Stomach smooth muscle (tissue), 2 donors: ENCODE results near the gene HDAC4.
A peak's percentile ranks its signal among the peaks of the same experiment; 100 is the strongest.
"Not testable (repeated sequence)": the region's sequence is repeated elsewhere in the genome, so short reads cannot be mapped to it uniquely, and the experiment has no call there.

Experiments
- H3K27ac ChIP-seq: one replicate; pipeline ENCODE4 v1.7.0; 2013; ENCODE audit warnings: mild to moderate bottlenecking, low read length, inconsistent platforms
- H3K27me3 ChIP-seq, 2 donors: one replicate each; pipeline ENCODE4 v1.7.0; 2013; ENCODE audit warnings: low read length in 2 of 2; ENCODE audit not compliant: insufficient read depth in 2 of 2, control insufficient read depth in 1 of 2
- H3K36me3 ChIP-seq, 2 donors: one replicate each; pipeline ENCODE4 v1.7.0; 2013; ENCODE audit warnings: low read length in 2 of 2; ENCODE audit not compliant: control insufficient read depth in 2 of 2, insufficient read depth in 2 of 2
- H3K4me1 ChIP-seq: one replicate; pipeline ENCODE4 v1.7.0; 2013; ENCODE audit warnings: low read length; ENCODE audit not compliant: control insufficient read depth, insufficient read depth
- H3K4me3 ChIP-seq, 2 donors: one replicate each; pipeline ENCODE4 v1.7.0; 2013; ENCODE audit warnings: low read length in 2 of 2
- H3K9ac ChIP-seq, 2 donors: one replicate each; pipeline ENCODE4 v1.7.0; 2013; ENCODE audit warnings: low read length in 2 of 2, mild to moderate bottlenecking in 1 of 2
- H3K9me3 ChIP-seq, 2 donors: one replicate each; pipeline ENCODE4 v1.7.0; 2013; ENCODE audit warnings: low read length in 2 of 2; ENCODE audit not compliant: control insufficient read depth in 2 of 2
- donor health status: healthy.
- donor health status: Pancreatic carcinoma.

The HDAC4 gene

GRCh38 chr2:239288237-239288636 is 112.6 kb downstream of the HDAC4 start:
- Histone ChIP-seq H3K4me3 (no peak overlapping the region), H3K27ac (peak overlapping the region; percentile 65), H3K36me3 (no peaks in the 10 kb centered on the region), H3K9me3 (no peaks in the 10 kb centered on the region), H3K4me1 (peaks cover 88% of the 10 kb centered on the region), H3K27me3 (no peaks in the 10 kb centered on the region), H3K9ac (no peak overlapping the region)

GRCh38 chr2:239287461-239287860 is 113.4 kb downstream of the HDAC4 start:
- Histone ChIP-seq H3K9me3 (no peaks in the 10 kb centered on the region), H3K27ac (peak overlapping the region; percentile 65), H3K4me1 (peaks cover 80% of the 10 kb centered on the region), H3K4me3 (peak overlapping the region in 1 of 2 donors; percentile 15), H3K9ac (peak overlapping the region in 1 of 2 donors; percentile 47), H3K36me3 (no peaks in the 10 kb centered on the region), H3K27me3 (no peaks in the 10 kb centered on the region)

- Histone ChIP-seq H3K27ac (peak overlapping the region; percentile 65), H3K27me3 (no peaks in the 10 kb centered on the region), H3K4me3 (peak overlapping the region in 1 of 2 donors; percentile 29), H3K9me3 (no peaks in the 10 kb centered on the region), H3K4me1 (peaks cover 75% of the 10 kb centered on the region), H3K36me3 (no peaks in the 10 kb centered on the region), H3K9ac (peak overlapping the region in 1 of 2 donors; percentile 47)
Measured at GRCh38 chr2:239286901-239287300, 113.9 kb downstream of the HDAC4 start.

- no peaks in the 10 kb centered on the region for H3K9me3 ChIP-seq
- H3K27ac ChIP-seq: peak overlapping the region; percentile 55
- H3K4me3 ChIP-seq: peak overlapping the region; percentile 40 to 63
- H3K4me1 ChIP-seq: peaks cover 64% of the 10 kb centered on the region
- no peak overlapping the region for H3K9ac ChIP-seq
- no peaks in the 10 kb centered on the region for H3K36me3 ChIP-seq
- no peaks in the 10 kb centered on the region for H3K27me3 ChIP-seq
Measured at GRCh38 chr2:239285932-239286230, 114.9 kb downstream of the HDAC4 start.

GRCh38 chr2:239285071-239285931 is 115.5 kb downstream of the HDAC4 start:
- no peaks in the 10 kb centered on the region for H3K36me3 ChIP-seq
- peak overlapping the region; percentile 40 to 63 for H3K4me3 ChIP-seq
- peak overlapping the region; percentile 55 for H3K27ac ChIP-seq
- H3K9me3 ChIP-seq: no peaks in the 10 kb centered on the region
- peaks cover 62% of the 10 kb centered on the region for H3K4me1 ChIP-seq
- H3K27me3 ChIP-seq: no peaks in the 10 kb centered on the region
- peak overlapping the region; percentile 29 to 36 for H3K9ac ChIP-seq

- H3K36me3 ChIP-seq: no peaks in the 10 kb centered on the region
- peak overlapping the region; percentile 18 for H3K27ac ChIP-seq
- no peaks in the 10 kb centered on the region for H3K9me3 ChIP-seq
- H3K4me1 ChIP-seq: peaks cover 65% of the 10 kb centered on the region
- H3K27me3 ChIP-seq: no peaks in the 10 kb centered on the region
- no peak overlapping the region for H3K4me3 ChIP-seq
- H3K9ac ChIP-seq: no peak overlapping the region
Measured at GRCh38 chr2:239283961-239284795, 116.6 kb downstream of the HDAC4 start.

- H3K27me3 ChIP-seq: no peaks in the 10 kb centered on the region
- H3K9ac ChIP-seq: no peak overlapping the region
- no peak overlapping the region for H3K27ac ChIP-seq
- no peaks in the 10 kb centered on the region for H3K36me3 ChIP-seq
- H3K4me1 ChIP-seq: peaks cover 67% of the 10 kb centered on the region
- H3K4me3 ChIP-seq: no peak overlapping the region
- H3K9me3 ChIP-seq: no peaks in the 10 kb centered on the region
Measured at GRCh38 chr2:239283288-239283945, 117.4 kb downstream of the HDAC4 start.

GRCh38 chr2:239282448-239283287 is 118.2 kb downstream of the HDAC4 start:
- H3K4me3 ChIP-seq: no peak overlapping the region
- H3K9me3 ChIP-seq: no peaks in the 10 kb centered on the region
- H3K27me3 ChIP-seq: no peaks in the 10 kb centered on the region
- no peaks in the 10 kb centered on the region for H3K36me3 ChIP-seq
- H3K9ac ChIP-seq: no peak overlapping the region
- peaks cover 64% of the 10 kb centered on the region for H3K4me1 ChIP-seq
- no peak overlapping the region for H3K27ac ChIP-seq

GRCh38 chr2:239280296-239281017 is 120.4 kb downstream of the HDAC4 start:
- H3K9ac ChIP-seq, H3K27me3 ChIP-seq, H3K9me3 ChIP-seq, H3K36me3 ChIP-seq, H3K4me3 ChIP-seq: not testable (repeated sequence)
- H3K27ac ChIP-seq: peak overlapping the region; percentile 60
- H3K4me1 ChIP-seq: peaks cover 68% of the 10 kb centered on the region
